Transverse colon (tissue), 4 donors: ENCODE measurements around the gene UNC5C.

Experiments used
- CTCF ChIP-seq, 5 experiments: fragments of 200-600 bp in 3 of 5; fragments of 450-650 bp in 2 of 5; sonication (generic) in 3 of 5; IDR thresholded peaks; 1 replicate in 2 of 5; 2 replicates in 3 of 5; pipeline ENCODE4 v1.5.1; 2016 to 2017; ENCODE audit warnings: antibody characterized with exemption in 5 of 5, inconsistent platforms in 3 of 5, mild to moderate bottlenecking in 2 of 5, moderate library complexity in 1 of 5
- EP300 ChIP-seq: sonication (generic); formaldehyde crosslinking; IDR thresholded peaks from one replicate; pipeline ENCODE4 v1.6.1; 2017; ENCODE audit warnings: antibody characterized with exemption, low read depth
- POLR2A ChIP-seq: fragments of 450-650 bp; IDR thresholded peaks from one replicate; pipeline ENCODE4 v1.6.1; 2016; ENCODE audit warnings: antibody characterized with exemption, mild to moderate bottlenecking, moderate library complexity
- POLR2AphosphoS5 ChIP-seq, 3 donors: sonication (generic); formaldehyde crosslinking; IDR thresholded peaks; one replicate each; pipeline ENCODE4 v1.6.1; 2016; ENCODE audit warnings: antibody characterized with exemption in 3 of 3

DNA sequence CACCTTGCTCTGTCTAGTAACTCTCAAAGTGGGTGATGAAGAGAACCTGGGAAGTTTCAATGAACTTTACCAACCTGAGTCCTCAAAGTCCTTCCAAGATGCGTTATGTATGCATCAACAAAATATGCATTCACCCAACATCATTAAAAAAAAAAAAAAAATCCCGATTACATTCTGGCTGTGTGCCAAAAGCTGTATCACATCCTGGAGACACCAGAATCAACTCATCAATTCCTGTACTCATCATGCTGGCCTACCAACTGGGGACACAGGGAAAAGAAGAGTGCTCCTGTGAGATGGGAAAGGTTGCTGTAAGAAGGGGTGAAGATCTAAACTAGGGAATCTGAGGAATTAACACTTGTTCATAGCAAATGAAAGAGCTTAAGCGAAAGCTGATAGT lies 16.5 kb downstream of the UNC5C start:
- TF ChIP-seq CTCF (IDR thresholded peaks at IDR 0.05) (no peak), POLR2AphosphoS5 (IDR thresholded peaks at IDR 0.05) (no peak), POLR2A (no peak), EP300 (no peak)
